HG03354 (cell line): ENCODE results near the gene MB21D2.

Source experiments
- ATAC-seq: cut with Tn5 transposase; IDR thresholded peaks from one replicate; pipeline ENCODE4 v1.9.1; 2021; ENCODE audit warnings: mild to moderate bottlenecking; ENCODE audit not compliant: unreplicated experiment, poor library complexity, severe bottlenecking

The MB21D2 gene

GRCh38 chr3:192894676-192895075 lies 23.0 kb downstream of the MB21D2 start:
- no peak for ATAC-seq

- ATAC-seq = peak; percentile 99
Measured at GRCh38 chr3:192892981-192893700, 24.5 kb downstream of the MB21D2 start.

- ATAC-seq = no peak
Measured at GRCh38 chr3:192890347-192891335, 27.0 kb downstream of the MB21D2 start.

- no peak for ATAC-seq
Measured at GRCh38 chr3:192889679-192890078, 28.0 kb downstream of the MB21D2 start.

- ATAC-seq = no peak
Measured at GRCh38 chr3:192888190-192888589, 29.5 kb downstream of the MB21D2 start.

GRCh38 chr3:192887701-192888100 lies 30.0 kb downstream of the MB21D2 start:
- ATAC-seq = no peak

- no peak for ATAC-seq
Measured at GRCh38 chr3:192887047-192887446, 30.6 kb downstream of the MB21D2 start.

GRCh38 chr3:192884777-192885773 lies 32.6 kb downstream of the MB21D2 start:
- ATAC-seq = no peak

GRCh38 chr3:192883512-192883911 lies 34.1 kb downstream of the MB21D2 start:
- no peak for ATAC-seq

- ATAC-seq = no peak
Measured at GRCh38 chr3:192881159-192881786, 36.4 kb downstream of the MB21D2 start.

- ATAC-seq = no peak
Measured at GRCh38 chr3:192880313-192880712, 37.3 kb downstream of the MB21D2 start.

- no peak for ATAC-seq
Measured at GRCh38 chr3:192879346-192880031, 38.2 kb downstream of the MB21D2 start.

GRCh38 chr3:192875971-192876565 lies 41.6 kb downstream of the MB21D2 start:
- no peak for ATAC-seq

- ATAC-seq = no peak
Measured at GRCh38 chr3:192870822-192871221, 46.8 kb downstream of the MB21D2 start.

GRCh38 chr3:192869131-192870031 lies 48.3 kb downstream of the MB21D2 start:
- no peak for ATAC-seq

GRCh38 chr3:192867645-192868044 lies 50.0 kb downstream of the MB21D2 start:
- ATAC-seq = no peak

- no peak for ATAC-seq
Measured at GRCh38 chr3:192866804-192867203, 50.9 kb downstream of the MB21D2 start.
